GM12865 (cell line): ENCODE results near the gene VWA5B1.

ENCODE experiments used
- DNase-seq: peaks from one replicate; pipeline ENCODE4 v3.0.0; 2010; ENCODE audit warnings: low read depth
- H3K4me3 ChIP-seq: 2 replicates; pipeline ENCODE4 v1.5.1; 2011; ENCODE audit warnings: mild to moderate bottlenecking, low read depth, low read length, control low read depth
- TF ChIP-seq, protein P1 (sequence below): IDR thresholded peaks from 2 replicates; pipeline ENCODE4 v1.5.1; 2011; ENCODE audit warnings: low read length, control low read depth, low read depth, inconsistent platforms; ENCODE audit not compliant: insufficient read depth; ENCODE audit errors: missing control alignments

The VWA5B1 gene

GRCh38 chr1:20327467-20327866 is 36.8 kb downstream of the VWA5B1 start:
- no peak overlapping the region for H3K4me3 ChIP-seq
- no peak for DNase-seq
- TF ChIP-seq, protein P1, sequence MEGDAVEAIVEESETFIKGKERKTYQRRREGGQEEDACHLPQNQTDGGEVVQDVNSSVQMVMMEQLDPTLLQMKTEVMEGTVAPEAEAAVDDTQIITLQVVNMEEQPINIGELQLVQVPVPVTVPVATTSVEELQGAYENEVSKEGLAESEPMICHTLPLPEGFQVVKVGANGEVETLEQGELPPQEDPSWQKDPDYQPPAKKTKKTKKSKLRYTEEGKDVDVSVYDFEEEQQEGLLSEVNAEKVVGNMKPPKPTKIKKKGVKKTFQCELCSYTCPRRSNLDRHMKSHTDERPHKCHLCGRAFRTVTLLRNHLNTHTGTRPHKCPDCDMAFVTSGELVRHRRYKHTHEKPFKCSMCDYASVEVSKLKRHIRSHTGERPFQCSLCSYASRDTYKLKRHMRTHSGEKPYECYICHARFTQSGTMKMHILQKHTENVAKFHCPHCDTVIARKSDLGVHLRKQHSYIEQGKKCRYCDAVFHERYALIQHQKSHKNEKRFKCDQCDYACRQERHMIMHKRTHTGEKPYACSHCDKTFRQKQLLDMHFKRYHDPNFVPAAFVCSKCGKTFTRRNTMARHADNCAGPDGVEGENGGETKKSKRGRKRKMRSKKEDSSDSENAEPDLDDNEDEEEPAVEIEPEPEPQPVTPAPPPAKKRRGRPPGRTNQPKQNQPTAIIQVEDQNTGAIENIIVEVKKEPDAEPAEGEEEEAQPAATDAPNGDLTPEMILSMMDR: no peak

DNA sequence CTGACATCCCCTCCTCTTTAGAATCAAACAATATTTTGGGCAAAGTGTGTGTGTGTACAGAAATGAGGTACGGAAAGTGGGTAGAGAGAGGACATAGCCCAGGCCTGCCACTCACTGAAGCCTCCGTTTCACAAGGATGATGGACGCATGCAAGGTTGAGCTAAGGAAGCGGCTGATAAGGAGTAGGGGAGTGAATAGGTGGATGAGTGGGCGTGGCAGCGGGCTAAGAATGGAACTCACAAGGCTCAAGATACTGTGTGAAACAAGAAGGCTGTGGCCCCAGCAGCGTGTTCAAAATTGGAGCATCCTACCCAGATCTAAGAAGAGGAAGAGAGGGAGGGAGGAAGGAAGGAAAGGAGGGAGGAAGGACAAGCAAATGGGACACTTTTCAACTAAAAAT is 37.5 kb downstream of the VWA5B1 start:
- TF ChIP-seq, protein P1: no peak

GRCh38 chr1:20329793-20330542 is 39.3 kb downstream of the VWA5B1 start:
- DNase-seq: no peak
- TF ChIP-seq, protein P1: no peak
- no peak overlapping the region for H3K4me3 ChIP-seq

More for the DNA sequence above, 37.5 kb downstream of the VWA5B1 start:
- no peak for DNase-seq
- no peak overlapping the region for H3K4me3 ChIP-seq

- DNase-seq: no peak
- H3K4me3 ChIP-seq: no peak overlapping the region
- TF ChIP-seq, protein P1: no peak
Observed at GRCh38 chr1:20334103-20334502, 43.4 kb downstream of the VWA5B1 start.

DNA sequence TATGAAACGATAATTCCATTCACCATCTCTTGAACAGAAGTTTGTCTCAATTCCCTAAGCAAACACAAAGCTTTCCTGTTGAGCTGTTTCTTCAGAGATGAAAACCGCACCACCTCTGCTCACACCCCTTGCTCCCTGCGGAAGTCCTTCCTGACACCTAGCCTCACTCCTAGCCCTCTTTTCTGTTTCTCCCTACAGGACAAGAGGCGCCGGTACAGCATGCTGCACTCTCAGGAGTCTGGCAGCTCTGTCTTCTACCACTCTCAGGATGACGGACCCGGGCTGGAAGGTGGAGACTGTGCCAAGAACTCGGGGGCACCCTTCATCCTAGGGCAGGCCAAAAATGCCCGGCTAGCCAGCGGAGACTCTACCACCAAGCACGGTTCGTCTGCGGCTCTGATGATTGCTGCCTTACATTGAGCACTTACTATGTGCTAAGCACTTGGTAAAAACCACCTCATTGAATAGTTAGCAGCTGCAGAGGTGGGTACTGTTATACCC is 45.5 kb downstream of the VWA5B1 start:
- no peak for DNase-seq
- no peak overlapping the region for H3K4me3 ChIP-seq
- TF ChIP-seq, protein P1: no peak

DNA sequence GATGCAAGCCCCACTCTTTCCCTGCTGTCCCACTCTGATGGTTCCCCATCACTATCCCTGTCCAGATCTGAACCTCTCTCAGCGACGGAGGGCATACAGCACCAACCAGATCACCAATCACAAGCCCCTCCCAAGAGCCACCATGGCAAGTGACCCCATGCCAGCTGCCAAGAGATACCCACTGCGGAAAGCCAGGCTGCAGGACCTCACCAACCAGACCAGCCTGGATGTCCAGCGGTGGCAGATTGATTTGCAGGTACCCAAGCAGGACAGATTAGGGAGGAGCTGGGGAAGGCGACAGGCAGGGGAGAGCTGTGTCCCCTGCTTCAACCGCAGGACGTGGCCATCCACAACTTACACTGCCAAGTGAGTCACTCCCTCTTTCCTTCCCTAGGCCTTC is 46.9 kb downstream of the VWA5B1 start:
- H3K4me3 ChIP-seq: no peak overlapping the region
- DNase-seq: no peak
- TF ChIP-seq, protein P1: no peak

- no peak overlapping the region for H3K4me3 ChIP-seq
- TF ChIP-seq, protein P1: no peak
- DNase-seq: no peak
Observed at GRCh38 chr1:20339811-20340457, 49.3 kb downstream of the VWA5B1 start.
